Caco-2 (cell line): Measurements from ENCODE around the gene TAP2. TPM values are rescaled to one million over a fixed set of nuclear protein-coding genes. Genes with fewer than 3 reads are reported as not detected.

Source experiments
- BruUV-seq: library from RNA; stranded (reverse); fragments of 400-500 nt; replicated peaks from 2 replicates; lab custom pipeline; 2021; lab: Mats Ljungman, UMichigan
- CTCF ChIA-PET: fragments of 300-600 bp; sonication (Branson Sonifier 250); formaldehyde crosslinking; loops from one replicate; lab custom pipeline; 2022; ENCODE audit warnings: antibody characterized with exemption; lab: Charles Lee
- POLR2A ChIA-PET: fragments of 300-600 bp; sonication (Branson Sonifier 250); formaldehyde crosslinking; loops from one replicate; lab custom pipeline; 2022; ENCODE audit warnings: antibody characterized with exemption; lab: Charles Lee
- DNase-seq, 2 experiments: peaks; one replicate each; pipeline versions ENCODE4 v3.0.0 to v3.0.0-alpha.2; 2020 to 2022
- H3K27me3 ChIP-seq: replicated peaks from 2 replicates; pipeline ENCODE4 v1.6.0; 2011; ENCODE audit warnings: low read length; ENCODE audit not compliant: control insufficient read depth, insufficient read depth
- H3K36me3 ChIP-seq: 2 replicates; pipeline ENCODE4 v1.5.1; 2011; ENCODE audit warnings: low read length; ENCODE audit not compliant: control insufficient read depth, insufficient read depth
- H3K4me1 ChIP-seq: fragments of 250-450 bp; sonication (Bioruptor Pico); 2 replicates; pipeline ENCODE4 v1.5.1; 2020; ENCODE audit warnings: mild to moderate bottlenecking
- H3K4me3 ChIP-seq: 2 replicates; pipeline ENCODE4 v1.5.1; 2011; ENCODE audit warnings: low read depth, mild to moderate bottlenecking, control low read depth, low read length
- H3K9me3 ChIP-seq: fragments of 250-450 bp; sonication (Bioruptor Pico); 2 replicates; pipeline ENCODE4 v1.5.1; 2020; ENCODE audit warnings: mild to moderate bottlenecking, moderate library complexity
- H3K27ac Mint-ChIP-seq: one replicate; pipeline ENCODE4 v1.8.0; 2022; ENCODE audit warnings: mixed read lengths; ENCODE audit not compliant: unreplicated experiment
- H3K27me3 Mint-ChIP-seq: one replicate; pipeline ENCODE4 v1.8.0; 2022; ENCODE audit warnings: mixed read lengths; ENCODE audit not compliant: insufficient read depth, unreplicated experiment
- H3K36me3 Mint-ChIP-seq: one replicate; pipeline ENCODE4 v1.8.0; 2022; ENCODE audit warnings: mild to moderate bottlenecking, mixed read lengths; ENCODE audit not compliant: insufficient read depth, unreplicated experiment
- H3K4me1 Mint-ChIP-seq: one replicate; pipeline ENCODE4 v1.8.0; 2022; ENCODE audit warnings: low read depth, mixed read lengths; ENCODE audit not compliant: unreplicated experiment
- H3K4me3 Mint-ChIP-seq: one replicate; pipeline ENCODE4 v1.8.0; 2022; ENCODE audit warnings: mild to moderate bottlenecking, moderate library complexity, mixed read lengths; ENCODE audit not compliant: unreplicated experiment
- H3K9me3 Mint-ChIP-seq: one replicate; pipeline ENCODE4 v1.8.0; 2022; ENCODE audit warnings: mixed read lengths; ENCODE audit not compliant: unreplicated experiment
- intact Hi-C: fragments of 100-400 bp; cut with micrococcal nuclease; formaldehyde crosslinking; loops from one replicate; pipeline ENCODE4 v1.10.0; 2022; ENCODE audit not compliant: unreplicated experiment
- total RNA-seq: library from RNA; stranded (reverse); gene quantifications from 2 replicates; pipeline ENCODE4 v1.2.3, GENCODE V29; 2022
- TF ChIP-seq, protein P1 (sequence below), 2 experiments: fragments of 200-600 bp in 1 of 2; IDR thresholded peaks; 1 replicate in 1 of 2; 2 replicates in 1 of 2; pipeline versions ENCODE4 v1.5.1 to v1.8.0; 2011 to 2022; ENCODE audit warnings: antibody characterized with exemption in 1 of 2, control low read depth in 1 of 2, inconsistent platforms in 1 of 2, low read depth in 1 of 2, low read length in 1 of 2, mild to moderate bottlenecking in 1 of 2, moderate library complexity in 1 of 2; ENCODE audit not compliant: insufficient read depth in 1 of 2, severe bottlenecking in 1 of 2, unreplicated experiment in 1 of 2

TAP2 gene
- total RNA-seq, 1 experiment from 2014 or later: 10.3 TPM

DNA sequence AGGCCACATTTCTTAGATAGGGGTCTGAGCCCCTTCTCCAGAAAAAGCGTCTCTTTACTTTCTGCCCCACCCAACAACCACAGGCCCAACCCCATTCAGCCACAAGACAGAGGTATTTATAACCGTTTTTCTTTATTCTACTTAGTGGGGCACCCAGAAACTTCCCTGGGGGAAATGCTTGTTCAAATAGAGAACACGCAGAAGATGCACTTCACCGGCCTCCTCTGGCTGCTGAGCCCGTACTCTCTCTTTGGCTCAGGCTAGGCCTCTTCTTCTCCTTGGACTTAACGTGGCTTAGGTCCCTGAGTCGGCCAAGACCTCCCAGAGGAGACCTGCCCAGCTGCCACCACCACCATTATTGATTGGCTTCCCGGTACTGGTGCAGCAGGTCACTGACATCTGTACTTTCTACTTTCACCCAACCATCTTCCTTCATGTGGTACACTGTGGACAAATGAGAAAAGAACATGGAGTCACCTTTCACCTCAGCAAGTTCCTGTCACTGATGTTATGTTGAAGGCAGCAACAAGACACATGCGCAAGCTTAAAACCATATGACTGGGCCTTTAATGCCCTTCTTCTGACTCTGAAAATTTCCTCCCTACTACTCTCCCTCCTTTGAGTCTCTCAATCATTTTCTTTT lies 2.2 kb upstream of the TAP2 start:
- Mint-ChIP-seq H3K27me3 (no peaks in the 10 kb centered on the region), H3K9me3 (no peaks in the 10 kb centered on the region), H3K27ac (no peak overlapping the region), H3K4me3 (no peak overlapping the region), H3K4me1 (peaks cover 13% of the 10 kb centered on the region), H3K36me3 (peaks cover 7% of the 10 kb centered on the region)
- ChIA-PET POLR2A (no interaction called here), CTCF (no interaction called here)
- H3K27me3 ChIP-seq: no peaks in the 10 kb centered on the region; the same call in 1 of the 2 replicates
- H3K4me1 ChIP-seq: peaks cover 5% of the 10 kb centered on the region
- H3K9me3 ChIP-seq: no peaks in the 10 kb centered on the region
- DNase-seq: no peak
- TF ChIP-seq, protein P1, sequence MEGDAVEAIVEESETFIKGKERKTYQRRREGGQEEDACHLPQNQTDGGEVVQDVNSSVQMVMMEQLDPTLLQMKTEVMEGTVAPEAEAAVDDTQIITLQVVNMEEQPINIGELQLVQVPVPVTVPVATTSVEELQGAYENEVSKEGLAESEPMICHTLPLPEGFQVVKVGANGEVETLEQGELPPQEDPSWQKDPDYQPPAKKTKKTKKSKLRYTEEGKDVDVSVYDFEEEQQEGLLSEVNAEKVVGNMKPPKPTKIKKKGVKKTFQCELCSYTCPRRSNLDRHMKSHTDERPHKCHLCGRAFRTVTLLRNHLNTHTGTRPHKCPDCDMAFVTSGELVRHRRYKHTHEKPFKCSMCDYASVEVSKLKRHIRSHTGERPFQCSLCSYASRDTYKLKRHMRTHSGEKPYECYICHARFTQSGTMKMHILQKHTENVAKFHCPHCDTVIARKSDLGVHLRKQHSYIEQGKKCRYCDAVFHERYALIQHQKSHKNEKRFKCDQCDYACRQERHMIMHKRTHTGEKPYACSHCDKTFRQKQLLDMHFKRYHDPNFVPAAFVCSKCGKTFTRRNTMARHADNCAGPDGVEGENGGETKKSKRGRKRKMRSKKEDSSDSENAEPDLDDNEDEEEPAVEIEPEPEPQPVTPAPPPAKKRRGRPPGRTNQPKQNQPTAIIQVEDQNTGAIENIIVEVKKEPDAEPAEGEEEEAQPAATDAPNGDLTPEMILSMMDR (IDR thresholded peaks at IDR 0.05; ENCODE audit: insufficient read depth in 1 of 2, low read depth in 1 of 2, low read length in 1 of 2, severe bottlenecking in 1 of 2, unreplicated experiment in 1 of 2): no peak
- H3K36me3 ChIP-seq: no peaks in the 10 kb centered on the region
- no TSS peak for BruUV-seq
- intact Hi-C loops: no loop called here
- no peak overlapping the region for H3K4me3 ChIP-seq

DNA sequence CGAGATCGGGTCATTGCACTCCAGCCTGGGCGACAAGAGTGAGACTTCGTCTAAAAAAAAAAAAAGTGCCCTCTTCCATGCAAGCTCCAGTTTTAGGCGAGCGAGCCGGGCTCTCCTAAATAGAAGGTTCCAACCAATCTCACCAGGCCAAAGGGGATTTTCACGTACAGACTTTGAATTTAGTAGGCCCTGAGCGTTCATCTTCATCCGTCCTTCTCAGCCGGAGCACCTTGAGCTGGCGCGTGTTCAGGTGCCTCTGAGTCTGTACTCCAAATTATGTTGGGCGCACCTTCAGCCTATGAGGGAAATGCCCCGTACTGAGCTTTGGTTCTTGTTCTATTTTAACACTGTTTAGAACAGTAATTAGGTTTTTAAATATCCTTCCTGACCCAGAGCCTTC lies 817 bp upstream of the TAP2 start:
- DNase-seq: no peak
- no peak overlapping the region for H3K4me3 ChIP-seq
- peaks cover 5% of the 10 kb centered on the region for H3K4me1 ChIP-seq
- no peaks in the 10 kb centered on the region; the same call in 1 of the 2 replicates for H3K27me3 ChIP-seq
- H3K36me3 ChIP-seq: no peaks in the 10 kb centered on the region
- TF ChIP-seq, protein P1 (IDR thresholded peaks at IDR 0.05; ENCODE audit: insufficient read depth in 1 of 2, low read depth in 1 of 2, low read length in 1 of 2, severe bottlenecking in 1 of 2, unreplicated experiment in 1 of 2): no peak
- BruUV-seq: no TSS peak
- Mint-ChIP-seq H3K4me1 (peaks cover 8% of the 10 kb centered on the region), H3K27me3 (no peaks in the 10 kb centered on the region), H3K27ac (no peak overlapping the region), H3K4me3 (no peak overlapping the region), H3K9me3 (no peaks in the 10 kb centered on the region), H3K36me3 (peaks cover 1% of the 10 kb centered on the region)
- intact Hi-C loops: loop anchor here (5.0 kb wide), 1 partner anchor 108 kb away; no protein-coding TSS in a partner anchor
- CTCF ChIA-PET: interaction anchor here (1.3 to 3.1 kb wide), 5 partner anchors 15 to 145 kb away, joined by 3 to 121 read pairs (median 32); partner anchors contain the start of genes PSMB9 and TAP1
- POLR2A ChIA-PET: interaction anchor here (2.5 kb wide), 1 partner anchor 132 kb away, joined by 13 read pairs; no protein-coding TSS in a partner anchor
- H3K9me3 ChIP-seq: no peaks in the 10 kb centered on the region

DNA sequence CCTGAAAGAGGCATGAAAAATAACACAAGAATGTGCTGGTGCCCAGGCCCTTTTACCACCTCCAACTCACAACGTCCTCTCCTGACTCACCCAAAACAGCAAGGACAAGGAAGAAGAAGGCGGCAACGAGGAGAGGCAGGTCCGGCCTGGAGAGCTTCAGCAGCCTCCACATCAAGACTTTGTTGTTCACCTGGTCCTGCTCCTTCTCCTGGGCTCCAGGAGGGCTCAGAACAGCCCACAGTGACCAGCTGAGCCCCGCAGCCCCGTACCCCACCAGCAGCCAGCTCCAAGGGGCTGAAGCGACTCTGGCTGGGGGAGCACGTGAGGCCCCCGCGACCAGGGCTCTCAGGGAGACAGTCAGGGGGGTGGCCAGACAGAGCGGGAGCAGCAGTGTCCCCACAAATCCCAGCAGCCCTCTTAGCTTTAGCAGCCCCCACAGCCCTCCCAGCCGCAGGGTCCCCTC lies 857 bp downstream of the TAP2 start:
- no peak for DNase-seq
- BruUV-seq: no TSS peak
- TF ChIP-seq, protein P1 (IDR thresholded peaks at IDR 0.05; ENCODE audit: insufficient read depth in 1 of 2, low read depth in 1 of 2, low read length in 1 of 2, severe bottlenecking in 1 of 2, unreplicated experiment in 1 of 2): no peak
- no peaks in the 10 kb centered on the region for H3K9me3 ChIP-seq
- no peaks in the 10 kb centered on the region for H3K36me3 ChIP-seq
- POLR2A ChIA-PET: interaction anchor here (0.6 to 2.5 kb wide), 5 partner anchors 16 to 1663 kb away, joined by 3 to 13 read pairs (median 5); partner anchors contain the start of genes PSMB9 and TAP1
- peaks cover 5% of the 10 kb centered on the region for H3K4me1 ChIP-seq
- no peak overlapping the region for H3K27ac Mint-ChIP-seq
- H3K9me3 Mint-ChIP-seq: no peaks in the 10 kb centered on the region
- CTCF ChIA-PET: interaction anchor here (0.9 to 3.1 kb wide), 12 partner anchors 10 to 147 kb away, joined by 5 to 121 read pairs (median 12); partner anchors contain the start of genes PSMB9 and TAP1
- peak overlapping the region; percentile 69 for H3K4me3 ChIP-seq
- H3K4me1 Mint-ChIP-seq: peaks cover 8% of the 10 kb centered on the region
- intact Hi-C loops: loop anchor here (1.0 to 5.0 kb wide), 3 partner anchors 17 to 110 kb away; partner anchors contain the start of gene PSMB9
- no peaks in the 10 kb centered on the region for H3K27me3 Mint-ChIP-seq
- no peaks in the 10 kb centered on the region for H3K36me3 Mint-ChIP-seq
- no peaks in the 10 kb centered on the region for H3K27me3 ChIP-seq
- peak overlapping the region; percentile 72 for H3K4me3 Mint-ChIP-seq
